ENCODE measurements around the gene TTC6. TPM values are rescaled to one million over a fixed set of nuclear protein-coding genes. Genes with fewer than 3 reads are reported as not detected.

The TTC6 gene
- total RNA-seq, 1 donor from 2014 or later, result 4.4 TPM

DNA sequence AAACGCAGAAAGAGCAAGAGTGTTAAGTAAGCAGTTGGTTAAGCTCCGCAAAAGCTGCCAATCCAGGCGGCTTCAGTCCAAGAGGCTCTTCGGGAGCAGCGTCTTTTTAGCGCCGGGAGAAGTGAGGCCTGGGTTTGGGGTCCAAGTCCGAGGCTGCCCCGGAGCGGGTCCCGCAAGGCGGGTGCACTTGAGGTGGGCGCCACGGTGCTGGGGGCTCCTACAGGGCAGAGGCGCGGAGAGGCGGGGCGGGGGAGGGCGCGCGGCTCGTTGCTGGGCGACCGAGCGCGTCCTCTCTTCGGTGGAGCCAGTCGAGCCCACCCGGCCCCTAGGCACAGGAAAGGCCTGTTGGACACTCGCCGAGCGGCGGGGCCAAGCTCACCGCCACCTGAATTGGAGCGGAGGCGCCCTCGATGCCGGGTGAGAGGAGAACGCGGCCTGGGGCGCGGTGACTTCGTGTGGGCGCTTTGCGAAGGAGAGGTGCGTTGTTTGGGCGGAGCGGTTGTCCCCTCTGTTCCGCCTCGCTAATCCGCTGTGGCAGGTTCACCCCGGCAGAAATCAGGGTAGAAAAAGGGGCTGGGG lies 15.6 kb downstream of the TTC6 start:
- no peak for DNase-seq (ENCODE audit: extremely low spot score in 2 of 2)
- Histone ChIP-seq H3K27me3 (no peaks in the 10 kb centered on the region), H3K9me3 (peaks cover 17% of the 10 kb centered on the region), H3K4me1 (no peaks in the 10 kb centered on the region), H3K4me3 (no peak overlapping the region), H3K36me3 (no peaks in the 10 kb centered on the region), H3K27ac (no peak overlapping the region)
- TF ChIP-seq POLR2AphosphoS5 (IDR thresholded peaks at IDR 0.05; ENCODE audit: insufficient read depth in 1 of 2, low read depth in 1 of 2), result no peak
- TF ChIP-seq, protein P1, sequence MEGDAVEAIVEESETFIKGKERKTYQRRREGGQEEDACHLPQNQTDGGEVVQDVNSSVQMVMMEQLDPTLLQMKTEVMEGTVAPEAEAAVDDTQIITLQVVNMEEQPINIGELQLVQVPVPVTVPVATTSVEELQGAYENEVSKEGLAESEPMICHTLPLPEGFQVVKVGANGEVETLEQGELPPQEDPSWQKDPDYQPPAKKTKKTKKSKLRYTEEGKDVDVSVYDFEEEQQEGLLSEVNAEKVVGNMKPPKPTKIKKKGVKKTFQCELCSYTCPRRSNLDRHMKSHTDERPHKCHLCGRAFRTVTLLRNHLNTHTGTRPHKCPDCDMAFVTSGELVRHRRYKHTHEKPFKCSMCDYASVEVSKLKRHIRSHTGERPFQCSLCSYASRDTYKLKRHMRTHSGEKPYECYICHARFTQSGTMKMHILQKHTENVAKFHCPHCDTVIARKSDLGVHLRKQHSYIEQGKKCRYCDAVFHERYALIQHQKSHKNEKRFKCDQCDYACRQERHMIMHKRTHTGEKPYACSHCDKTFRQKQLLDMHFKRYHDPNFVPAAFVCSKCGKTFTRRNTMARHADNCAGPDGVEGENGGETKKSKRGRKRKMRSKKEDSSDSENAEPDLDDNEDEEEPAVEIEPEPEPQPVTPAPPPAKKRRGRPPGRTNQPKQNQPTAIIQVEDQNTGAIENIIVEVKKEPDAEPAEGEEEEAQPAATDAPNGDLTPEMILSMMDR (IDR thresholded peaks at IDR 0.05), result no peak
- TF ChIP-seq POLR2A (IDR thresholded peaks at IDR 0.05), result no peak
- intact Hi-C loops (cut with DNase I), result no loop called here

DNA sequence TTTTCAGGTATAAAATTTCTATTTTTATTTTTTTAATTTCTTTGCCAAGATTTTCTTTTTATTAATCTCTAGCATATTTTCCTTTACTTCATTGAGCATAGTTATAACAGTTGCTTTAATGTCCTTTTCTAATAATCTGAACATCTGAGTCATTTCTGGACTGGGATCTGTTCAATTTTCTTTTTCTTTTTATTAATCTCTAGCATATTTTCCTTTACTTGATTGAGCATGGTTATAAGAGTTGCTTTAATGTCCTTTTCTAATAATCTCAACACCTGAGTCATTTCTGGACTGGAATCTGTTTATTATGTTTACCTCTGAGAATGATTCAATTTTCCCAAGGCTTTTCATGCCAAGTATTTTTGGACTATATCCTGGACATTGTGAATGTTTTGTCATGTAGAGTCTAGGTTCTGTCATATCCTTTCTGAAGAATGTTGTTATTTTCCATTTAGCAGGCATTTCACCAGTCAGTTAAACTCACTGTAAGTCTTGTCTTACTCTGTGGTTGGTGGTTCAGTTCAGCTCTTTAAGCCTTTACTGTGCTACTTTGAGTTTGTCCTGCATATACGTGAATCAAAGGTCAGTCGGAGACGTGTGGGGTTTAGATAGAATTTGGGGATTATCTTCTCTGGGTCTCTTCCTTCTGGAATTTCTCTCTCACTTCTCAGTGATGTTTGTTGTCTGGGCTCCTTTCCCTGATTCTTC lies 20.3 kb downstream of the TTC6 start:
- DNase-seq (ENCODE audit: extremely low spot score in 2 of 2), result no peak
- Histone ChIP-seq H3K36me3 (no peaks in the 10 kb centered on the region), H3K9me3 (peaks cover 17% of the 10 kb centered on the region), H3K4me3 (no peak overlapping the region), H3K4me1 (no peaks in the 10 kb centered on the region), H3K27me3 (no peaks in the 10 kb centered on the region), H3K27ac (no peak overlapping the region)
- TF ChIP-seq, protein P1 (IDR thresholded peaks at IDR 0.05), result no peak
- TF ChIP-seq POLR2A (IDR thresholded peaks at IDR 0.05), result no peak
- no peak for TF ChIP-seq POLR2AphosphoS5 (IDR thresholded peaks at IDR 0.05; ENCODE audit: insufficient read depth in 1 of 2, low read depth in 1 of 2)
- intact Hi-C loops (cut with DNase I), result no loop called here

DNA sequence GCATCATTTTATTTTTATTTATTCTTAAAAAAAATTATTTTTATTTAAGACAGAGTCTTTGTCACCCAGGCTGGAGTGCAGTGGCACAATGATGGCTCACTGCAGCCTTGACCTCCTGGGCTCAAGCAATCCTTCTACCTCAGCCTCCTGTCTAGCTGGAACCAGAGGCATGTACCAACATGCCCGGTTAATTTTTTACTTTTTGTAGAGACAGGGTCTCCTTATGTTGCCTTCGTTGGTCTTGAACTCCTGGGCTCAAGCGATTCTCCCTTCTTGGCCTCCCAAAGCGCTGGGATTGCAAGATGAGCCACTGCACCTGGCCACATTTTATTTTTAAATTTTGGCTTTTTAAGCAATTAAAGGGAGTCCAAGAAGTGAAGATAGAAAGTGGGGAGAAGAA lies 21.4 kb downstream of the TTC6 start:
- Histone ChIP-seq H3K9me3 (peaks cover 17% of the 10 kb centered on the region), H3K4me3 (no peak overlapping the region), H3K27ac (no peak overlapping the region), H3K36me3 (no peaks in the 10 kb centered on the region), H3K27me3 (no peaks in the 10 kb centered on the region), H3K4me1 (no peaks in the 10 kb centered on the region)
- TF ChIP-seq, protein P1 (IDR thresholded peaks at IDR 0.05), result no peak
- TF ChIP-seq POLR2AphosphoS5 (IDR thresholded peaks at IDR 0.05; ENCODE audit: insufficient read depth in 1 of 2, low read depth in 1 of 2) (no peak), POLR2A (IDR thresholded peaks at IDR 0.05) (no peak)
- DNase-seq (ENCODE audit: extremely low spot score in 2 of 2), result no peak
- intact Hi-C loops (cut with DNase I), result no loop called here

DNA sequence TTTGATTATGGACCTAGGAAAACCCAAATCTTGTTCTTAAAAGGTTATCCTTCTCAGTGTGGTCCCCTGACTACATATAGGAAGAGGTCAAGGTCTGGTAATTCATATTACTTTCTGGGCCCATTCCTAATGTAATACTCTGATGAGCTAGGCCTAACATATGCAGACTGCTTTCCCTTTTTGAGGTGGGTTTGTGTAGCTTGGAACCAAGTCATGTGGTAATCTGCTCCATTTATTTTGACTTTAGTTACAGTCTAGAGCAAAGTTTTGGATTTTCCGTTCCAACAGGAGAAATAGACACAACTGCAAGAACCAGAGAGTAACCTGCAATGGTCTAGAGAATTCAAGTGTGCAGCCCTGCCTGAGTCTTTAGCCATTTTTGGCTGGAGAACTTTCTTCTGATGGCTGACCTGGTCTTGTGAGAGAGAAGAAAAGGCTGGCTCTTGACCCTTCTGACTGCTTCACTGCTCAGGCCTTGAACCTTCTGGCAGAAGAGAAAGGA lies 22.5 kb downstream of the TTC6 start:
- intact Hi-C loops (cut with DNase I), result no loop called here
- TF ChIP-seq, protein P1 (IDR thresholded peaks at IDR 0.05), result no peak
- no peak for TF ChIP-seq POLR2AphosphoS5 (IDR thresholded peaks at IDR 0.05; ENCODE audit: insufficient read depth in 1 of 2, low read depth in 1 of 2)
- no peak for TF ChIP-seq POLR2A (IDR thresholded peaks at IDR 0.05)
- no peaks in the 10 kb centered on the region for H3K36me3 ChIP-seq
- peaks cover 8% of the 10 kb centered on the region for H3K4me1 ChIP-seq
- peaks cover 17% of the 10 kb centered on the region for H3K9me3 ChIP-seq
- no peak overlapping the region for H3K4me3 ChIP-seq
- no peak overlapping the region for H3K27ac ChIP-seq
- no peak for DNase-seq (ENCODE audit: extremely low spot score in 2 of 2)
- H3K27me3 ChIP-seq, result no peaks in the 10 kb centered on the region

DNA sequence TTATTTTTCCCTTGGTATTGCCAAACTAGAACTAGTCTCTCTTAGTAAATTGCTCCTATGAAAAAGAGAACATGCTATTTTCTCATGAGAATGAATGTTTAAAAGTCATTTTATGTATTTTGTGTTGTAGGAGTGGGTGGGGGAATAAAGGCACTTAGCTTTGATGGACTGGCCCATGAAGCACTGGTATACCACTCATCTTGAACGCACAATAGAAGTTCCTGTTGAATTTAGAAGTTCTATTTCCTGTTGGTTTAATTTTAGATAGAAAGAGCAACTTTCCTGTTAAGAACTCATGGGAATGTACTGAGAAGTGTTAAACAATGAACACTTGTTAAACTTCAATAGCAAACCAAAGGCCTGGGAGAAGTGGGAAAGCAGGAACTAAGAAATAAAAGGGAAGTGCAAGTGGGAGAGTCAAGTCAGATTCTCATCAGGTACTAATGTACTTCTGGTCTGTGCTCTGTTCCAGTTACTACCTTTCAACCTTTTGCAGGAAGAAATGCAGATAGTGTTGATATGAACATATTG lies 23.1 kb downstream of the TTC6 start:
- no peak for DNase-seq (ENCODE audit: extremely low spot score in 2 of 2)
- no peaks in the 10 kb centered on the region for H3K27me3 ChIP-seq
- peaks cover 8% of the 10 kb centered on the region for H3K4me1 ChIP-seq
- H3K36me3 ChIP-seq, result no peaks in the 10 kb centered on the region
- H3K27ac ChIP-seq, result no peak overlapping the region
- no peak overlapping the region for H3K4me3 ChIP-seq
- TF ChIP-seq, protein P1 (IDR thresholded peaks at IDR 0.05), result no peak
- TF ChIP-seq POLR2A (IDR thresholded peaks at IDR 0.05) (no peak), POLR2AphosphoS5 (IDR thresholded peaks at IDR 0.05; ENCODE audit: insufficient read depth in 1 of 2, low read depth in 1 of 2) (no peak)
- intact Hi-C loops (cut with DNase I), result no loop called here
- peaks cover 17% of the 10 kb centered on the region for H3K9me3 ChIP-seq

All from vagina (tissue), 2 donors.